NOMO-1 (cell line): ENCODE data around the gene TP53BP1.

Experiments used
- DNase-seq, 2 experiments: peaks; one replicate each; lab custom pipeline; 2025; ENCODE audit not compliant: unreplicated experiment in 2 of 2; lab: John Stamatoyannopoulos, UW

The TP53BP1 gene

DNA sequence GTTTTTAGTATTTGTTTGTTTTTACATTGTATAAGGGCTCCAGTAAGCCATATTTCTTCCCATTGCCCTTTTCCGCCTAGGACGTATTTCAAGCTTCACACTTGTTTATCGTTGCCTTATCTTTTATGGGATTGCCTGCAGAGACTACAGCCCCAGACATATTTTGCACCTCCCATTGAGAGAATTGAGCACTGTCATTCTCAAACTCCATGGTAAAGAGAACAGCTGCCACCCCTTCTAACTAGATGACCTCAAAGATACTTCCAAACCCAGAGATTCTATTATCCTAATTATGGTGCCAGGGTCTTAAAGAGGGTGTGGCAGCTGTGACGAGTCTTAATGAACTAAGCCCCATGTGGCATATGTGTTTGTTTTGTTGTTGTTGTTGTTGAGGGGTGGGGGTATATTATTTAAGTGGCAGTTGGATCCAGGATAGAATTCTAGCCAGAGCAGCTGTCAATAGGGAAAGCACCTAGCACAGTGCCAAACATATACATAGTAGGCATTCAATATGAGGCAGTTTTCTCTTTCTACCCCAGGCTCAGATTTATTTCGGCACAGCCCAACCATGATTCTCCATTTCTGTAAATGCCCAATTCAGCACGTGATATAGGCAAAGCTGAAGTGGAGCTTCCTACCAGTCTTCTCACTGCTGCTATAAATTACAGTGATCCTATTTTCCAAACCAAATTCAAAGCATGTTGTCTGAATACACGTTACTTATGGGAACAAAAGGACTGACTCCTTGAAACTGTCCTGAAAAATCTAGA lies 932 bp upstream of the TP53BP1 start:
- DNase-seq, result no peak

DNA sequence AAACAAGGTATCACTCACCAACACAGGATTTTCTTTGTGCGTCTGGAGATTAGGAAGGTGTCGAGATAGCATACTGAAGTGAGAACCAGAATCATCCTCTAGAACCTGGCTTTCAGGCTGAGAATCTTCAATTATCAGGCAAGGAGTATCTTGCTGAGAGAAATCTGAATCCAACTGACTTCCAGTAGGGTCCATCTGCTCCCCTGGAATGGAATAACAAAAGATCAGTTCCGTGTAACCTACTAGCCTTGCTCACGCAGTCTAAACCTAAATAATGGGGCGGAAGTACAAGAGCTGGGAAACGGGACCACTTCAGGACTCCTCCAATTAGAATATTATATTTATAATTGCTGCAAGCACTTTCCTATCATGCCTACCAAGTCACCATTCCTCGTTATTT lies 690 bp downstream of the TP53BP1 start:
- DNase-seq, result no peak

DNA sequence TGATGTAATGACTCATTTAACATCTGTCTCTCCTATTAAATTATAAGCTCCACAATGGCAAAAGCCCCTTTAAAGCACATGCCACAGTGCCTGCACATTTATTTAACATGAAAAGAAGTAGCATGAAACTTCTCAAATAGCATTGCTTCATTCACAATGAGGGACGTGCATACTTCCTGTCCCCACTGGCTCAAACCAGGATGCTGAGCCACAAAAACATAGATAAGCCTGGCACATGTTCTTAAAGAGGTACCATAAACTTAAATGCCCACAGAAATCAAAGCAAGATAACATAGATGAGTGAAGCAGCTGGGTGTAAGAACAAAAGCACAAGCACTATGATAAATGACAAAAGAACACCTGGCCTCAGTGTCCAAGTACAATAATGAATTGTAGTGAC lies 3.8 kb downstream of the TP53BP1 start:
- no peak for DNase-seq

DNA sequence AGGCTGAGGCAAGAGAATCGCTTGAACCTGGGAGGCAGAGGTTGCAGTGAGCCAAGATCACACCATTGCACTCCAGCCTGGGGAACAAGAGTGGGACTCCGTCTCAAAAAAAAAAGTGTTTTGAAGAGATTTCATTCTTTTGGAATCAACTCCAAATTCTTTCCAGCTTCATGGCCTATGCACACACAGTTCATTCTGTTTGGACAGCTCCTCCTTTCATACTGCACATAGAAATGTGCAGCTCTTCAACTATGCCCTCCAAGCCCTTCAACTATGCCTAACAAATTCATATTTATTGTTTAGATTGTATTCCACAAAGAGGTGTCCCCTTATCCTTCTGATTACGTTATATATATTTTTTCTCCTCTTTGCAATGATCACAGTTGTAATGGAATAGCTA lies 4.2 kb downstream of the TP53BP1 start:
- DNase-seq, result no peak

DNA sequence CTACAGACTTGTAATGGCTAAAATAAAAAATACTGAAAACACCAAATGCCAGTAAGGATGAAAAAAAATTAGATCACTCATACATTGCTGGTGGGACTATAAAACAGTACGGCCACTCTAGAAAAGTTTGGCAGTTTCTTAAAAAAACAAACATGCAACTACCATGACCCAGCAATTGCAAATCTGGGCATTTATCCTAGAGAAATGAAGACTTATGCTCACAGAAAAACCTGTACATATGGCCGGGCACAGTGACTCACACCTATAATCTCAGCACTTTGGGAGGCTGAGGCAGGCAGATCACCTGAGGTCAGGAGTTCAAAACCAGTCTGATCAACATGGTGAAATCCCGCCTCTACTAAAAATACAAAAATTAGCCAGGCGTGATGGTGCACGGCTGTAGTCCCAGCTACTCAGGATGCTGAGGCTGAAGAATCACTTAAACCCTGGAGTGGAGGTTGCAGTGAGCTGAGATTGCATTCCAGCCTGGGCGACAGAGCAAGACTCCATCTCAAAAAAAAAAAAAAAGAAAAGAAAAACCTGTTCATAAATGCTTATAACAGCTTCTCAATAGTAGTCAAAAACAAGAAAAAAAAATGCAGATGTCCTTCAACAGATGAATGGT lies 5.6 kb downstream of the TP53BP1 start:
- DNase-seq, result no peak

DNA sequence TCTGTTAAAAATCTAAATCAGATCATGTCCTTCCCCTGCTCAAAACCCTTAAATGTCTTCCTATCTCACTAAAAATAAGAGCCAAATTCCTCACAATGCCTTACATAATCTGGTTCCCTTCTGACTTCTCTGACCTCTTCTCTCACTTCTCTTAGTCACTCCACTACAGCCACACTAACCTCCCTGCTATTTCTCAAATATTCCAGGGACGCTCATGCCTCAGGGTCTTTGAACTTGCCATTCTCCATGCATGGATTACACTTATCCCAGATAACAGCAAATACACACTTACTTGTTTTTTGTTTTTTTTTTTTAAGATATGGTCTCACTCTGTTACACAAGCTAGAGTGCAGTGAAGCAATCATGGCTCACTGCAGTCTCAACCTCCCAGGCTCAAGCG lies 8.5 kb downstream of the TP53BP1 start:
- no peak for DNase-seq

DNA sequence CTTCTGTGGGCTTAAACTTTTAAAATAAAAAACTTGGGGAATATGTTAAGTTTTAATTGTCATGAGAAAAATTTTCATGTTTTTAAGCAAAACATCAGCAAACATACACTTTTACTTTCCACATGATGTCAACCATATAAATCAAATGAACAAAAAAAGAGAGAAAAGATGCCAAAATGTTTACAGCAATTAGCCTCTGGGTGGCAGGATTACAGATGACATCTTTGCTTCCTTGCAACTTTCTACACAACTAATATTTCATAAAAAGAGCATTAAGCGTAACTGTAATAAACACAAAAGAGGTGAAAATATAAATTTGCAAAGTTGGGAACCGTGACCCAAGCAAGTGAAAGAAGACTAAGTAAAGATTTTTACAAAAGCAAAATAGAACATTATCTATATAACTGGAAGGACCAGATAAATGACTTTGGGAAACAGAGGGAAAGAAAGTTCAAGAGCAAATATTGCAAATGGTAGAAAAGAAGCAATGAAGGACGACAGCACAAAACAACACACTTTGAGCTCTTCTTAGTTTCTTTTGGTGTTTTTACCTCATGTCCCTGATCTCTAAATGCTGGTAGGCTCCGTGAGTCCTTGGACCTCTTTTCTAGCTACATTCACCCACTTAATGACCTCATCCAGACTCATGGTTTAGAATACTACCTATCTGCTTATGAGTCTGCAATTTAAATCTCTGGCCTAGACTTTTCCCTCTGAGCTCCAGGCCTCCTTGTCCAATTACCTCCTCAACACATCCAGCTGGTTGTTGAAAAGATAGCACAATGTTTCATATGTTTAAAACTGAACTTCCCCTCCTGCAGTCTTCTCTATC lies 9.4 kb downstream of the TP53BP1 start:
- DNase-seq, result no peak

DNA sequence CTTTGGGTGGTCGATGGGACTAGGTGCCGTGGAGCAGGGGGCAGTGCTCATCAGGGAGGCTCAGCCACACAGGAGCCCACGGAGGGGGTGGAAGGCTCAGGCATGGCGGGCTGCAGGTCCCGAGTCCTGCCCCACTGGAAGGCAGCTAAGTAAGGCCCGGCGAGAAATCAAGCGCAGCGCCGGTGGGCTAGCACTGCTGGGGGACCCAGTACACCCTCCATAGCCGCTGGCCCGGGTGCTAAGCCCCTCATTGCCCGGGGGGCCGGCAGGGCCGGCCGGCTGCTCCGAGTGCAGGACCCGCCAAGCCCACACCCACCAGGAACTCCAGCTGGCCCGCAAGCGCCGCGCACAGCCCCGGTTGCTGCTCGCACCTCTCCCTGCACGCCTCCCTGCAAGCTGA lies 19.1 kb downstream of the TP53BP1 start:
- no peak for DNase-seq

DNA sequence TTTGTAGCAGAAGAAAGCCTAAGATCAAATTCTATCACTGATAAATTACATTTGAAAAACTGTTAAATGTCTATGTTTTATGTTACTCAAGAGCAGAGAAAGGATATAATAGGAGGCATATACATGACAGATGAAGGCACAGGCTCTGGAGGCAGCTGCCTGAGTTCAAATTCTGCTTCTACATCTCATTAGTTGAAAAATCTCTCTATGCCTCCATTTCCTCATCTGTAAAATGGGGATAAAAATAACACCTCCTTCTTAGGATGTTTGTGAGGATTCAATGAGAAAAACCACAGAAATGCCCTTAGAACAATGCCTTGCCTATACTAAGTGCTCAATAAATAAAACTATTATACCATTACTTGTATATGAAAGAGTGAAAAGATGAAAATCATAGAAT lies 21.0 kb downstream of the TP53BP1 start:
- no peak for DNase-seq

DNA sequence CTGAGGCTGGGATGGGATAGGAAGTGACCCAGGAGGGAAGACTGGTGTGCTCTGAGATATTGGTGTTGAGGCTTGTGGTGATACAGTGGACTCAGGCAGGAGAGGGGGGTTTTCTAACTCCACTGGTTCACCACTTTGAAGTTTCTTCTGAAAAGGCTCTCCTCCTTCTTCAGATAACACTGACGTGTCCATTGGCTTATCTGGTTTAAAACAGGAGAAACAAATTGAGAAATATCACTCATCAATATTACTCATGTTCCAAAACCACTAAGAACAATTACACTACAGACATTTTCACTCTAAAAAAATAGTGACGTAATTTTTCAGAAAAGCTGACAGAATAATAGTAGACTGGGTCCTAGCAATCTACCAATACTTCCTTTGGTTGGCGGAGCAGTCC lies 23.1 kb downstream of the TP53BP1 start:
- peak in 1 of 2 experiments; percentile 16 for DNase-seq

DNA sequence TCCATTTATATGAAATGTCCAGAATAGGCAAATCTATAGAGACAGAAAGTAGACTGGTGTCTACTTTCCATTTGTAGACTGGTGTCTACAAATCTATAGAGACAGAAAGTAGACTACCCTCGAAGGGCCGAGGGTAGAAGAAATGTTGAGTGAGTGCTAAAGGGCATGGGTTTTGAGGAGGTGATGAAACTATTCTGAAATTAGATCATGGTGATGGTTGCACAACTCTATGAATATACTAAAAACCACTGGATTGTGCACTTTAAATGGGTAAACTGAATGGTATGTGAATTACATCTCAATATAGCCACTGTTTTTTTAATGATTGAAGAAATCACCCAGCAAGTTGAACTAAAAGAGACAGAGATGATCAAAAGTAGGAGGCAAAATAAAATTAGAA lies 27.9 kb downstream of the TP53BP1 start:
- peak; percentile 18 to 86 for DNase-seq

DNA sequence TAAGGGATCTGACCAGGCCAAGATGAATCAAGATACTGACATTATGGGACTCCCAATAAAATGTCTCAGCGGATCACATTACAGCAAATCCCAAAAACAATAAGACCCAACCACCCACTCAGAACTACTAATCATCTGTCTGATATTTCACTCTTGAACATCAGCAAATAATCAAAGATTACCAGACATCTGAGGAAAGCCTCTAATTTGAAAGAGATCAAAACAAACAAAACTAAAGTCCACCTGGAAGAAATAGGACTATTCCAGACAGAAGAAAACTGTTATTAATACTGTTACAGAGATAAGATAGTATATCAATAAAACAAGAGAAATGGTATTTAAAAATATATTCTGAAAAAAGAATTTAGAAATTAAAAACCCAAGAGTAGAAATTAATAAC lies 29.0 kb downstream of the TP53BP1 start:
- no peak for DNase-seq

DNA sequence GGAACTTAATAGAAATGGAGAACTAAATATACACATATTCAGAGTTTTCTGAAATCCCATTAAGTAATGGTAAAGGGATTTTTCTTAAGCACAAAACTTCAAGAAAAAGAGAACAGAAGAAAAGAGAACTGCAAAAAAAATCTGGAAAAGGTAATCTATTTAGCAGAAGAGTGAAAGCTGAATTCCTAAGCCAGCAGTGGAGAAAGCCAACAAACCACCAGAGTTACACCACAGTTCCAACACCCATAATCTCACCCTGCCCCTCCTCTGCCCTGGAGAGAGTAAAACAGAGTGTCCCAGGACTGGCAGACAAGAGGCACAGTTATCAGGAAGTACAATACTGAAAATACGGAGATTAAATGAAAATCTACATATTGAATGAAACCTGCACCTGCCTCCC lies 29.4 kb downstream of the TP53BP1 start:
- DNase-seq, result peak in 1 of 2 experiments; percentile 17

DNA sequence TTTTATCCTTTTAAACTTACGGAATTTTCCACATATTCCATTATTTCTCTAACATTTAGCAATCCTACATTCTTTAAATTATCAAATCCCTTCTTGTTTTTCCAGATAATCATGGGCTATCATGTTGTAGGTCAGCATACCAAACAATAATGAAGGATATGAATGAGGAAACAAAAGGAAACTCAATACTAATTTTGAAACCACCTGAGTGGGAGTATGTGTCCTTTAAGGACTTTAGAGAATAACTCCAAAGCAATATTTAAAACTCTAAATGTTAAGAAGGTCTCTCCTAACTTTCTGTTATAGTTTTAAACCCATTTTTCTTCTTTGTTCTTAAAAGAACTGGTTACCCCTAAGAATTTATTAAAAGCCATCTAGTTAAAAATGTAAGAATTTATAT lies 43.0 kb downstream of the TP53BP1 start:
- no peak for DNase-seq

DNA sequence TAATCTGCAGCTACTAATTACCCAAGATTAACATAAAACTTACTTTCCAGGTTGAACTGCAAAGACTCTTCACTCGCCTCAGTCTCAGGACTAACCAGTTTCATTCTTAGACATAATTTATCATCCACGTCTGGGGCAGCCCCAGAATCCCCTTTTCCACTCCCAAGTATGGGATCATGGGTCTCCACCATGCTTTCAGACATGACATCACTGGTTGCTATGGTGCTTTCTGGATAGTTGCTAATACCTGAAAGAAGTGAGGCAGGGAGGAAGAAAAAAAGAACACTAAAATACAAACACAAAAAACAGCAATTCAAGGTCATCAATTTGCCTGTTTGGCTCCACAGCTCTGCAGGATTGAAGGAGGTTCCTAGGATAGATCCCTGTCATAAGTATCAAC lies 46.6 kb downstream of the TP53BP1 start:
- no peak for DNase-seq

DNA sequence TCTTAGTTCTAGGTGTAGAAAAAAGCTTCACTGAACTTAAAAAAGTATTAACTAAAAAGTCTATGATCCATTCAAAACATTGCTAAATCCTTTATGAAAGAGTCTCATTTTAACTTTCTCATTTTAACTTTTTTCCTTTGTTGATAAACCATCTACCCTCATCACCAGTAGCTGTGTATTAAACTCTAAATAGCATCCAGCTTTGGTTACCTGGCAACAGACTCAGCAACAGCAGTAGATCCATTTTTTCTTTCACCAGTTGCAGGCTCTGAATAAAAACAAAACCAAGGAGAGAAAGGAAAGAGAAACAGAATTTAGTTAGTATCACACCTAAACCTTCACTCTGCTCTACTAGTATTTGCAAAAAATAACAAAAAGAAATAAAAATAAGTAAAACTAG lies 51.6 kb downstream of the TP53BP1 start:
- no peak for DNase-seq

DNA sequence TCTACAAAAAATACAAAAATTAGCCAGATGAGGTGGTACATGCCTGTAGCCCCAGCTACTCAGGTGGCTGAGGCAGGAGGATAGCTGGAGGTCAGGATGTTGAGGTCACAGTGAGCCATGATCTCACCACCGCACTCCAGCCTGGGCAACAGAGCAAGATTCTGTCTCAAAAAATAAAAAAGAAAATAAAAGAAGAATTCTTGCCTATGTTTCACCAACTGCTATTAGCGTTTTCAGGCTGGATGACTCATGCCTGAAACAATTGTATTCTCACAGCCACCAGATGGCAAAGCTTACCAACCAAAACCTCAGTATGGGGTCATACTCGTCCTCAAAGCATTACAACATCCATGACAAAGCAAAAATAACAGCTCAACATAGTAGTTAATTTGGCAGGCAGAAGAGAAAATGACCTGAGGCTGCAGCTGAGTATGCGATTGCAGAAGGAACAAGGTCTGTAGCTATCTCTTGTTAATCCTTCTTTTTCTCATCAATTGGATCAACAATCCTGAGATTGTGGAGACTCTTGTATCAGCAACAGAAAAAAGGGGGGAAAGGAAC lies 52.2 kb downstream of the TP53BP1 start:
- DNase-seq, result peak; percentile 93 to 97

DNA sequence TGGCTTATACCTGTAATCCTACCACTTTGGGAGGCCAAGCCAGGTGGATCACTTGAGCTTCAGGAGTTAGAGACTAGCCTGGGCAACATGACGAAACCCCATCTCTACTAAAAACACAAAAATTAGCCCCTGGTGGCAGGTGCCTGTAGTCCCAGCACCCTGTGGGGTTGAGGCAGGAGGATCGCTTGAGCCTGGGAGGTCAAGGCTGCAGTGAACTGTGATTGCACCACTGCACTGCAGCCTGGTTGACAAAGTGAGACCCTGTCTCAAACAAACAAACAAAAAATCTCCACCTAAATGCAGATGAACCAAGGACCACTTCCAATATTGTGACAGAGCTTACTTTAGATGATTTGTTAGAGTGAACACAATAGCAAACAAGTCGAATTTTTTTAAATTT lies 53.7 kb downstream of the TP53BP1 start:
- DNase-seq, result no peak

DNA sequence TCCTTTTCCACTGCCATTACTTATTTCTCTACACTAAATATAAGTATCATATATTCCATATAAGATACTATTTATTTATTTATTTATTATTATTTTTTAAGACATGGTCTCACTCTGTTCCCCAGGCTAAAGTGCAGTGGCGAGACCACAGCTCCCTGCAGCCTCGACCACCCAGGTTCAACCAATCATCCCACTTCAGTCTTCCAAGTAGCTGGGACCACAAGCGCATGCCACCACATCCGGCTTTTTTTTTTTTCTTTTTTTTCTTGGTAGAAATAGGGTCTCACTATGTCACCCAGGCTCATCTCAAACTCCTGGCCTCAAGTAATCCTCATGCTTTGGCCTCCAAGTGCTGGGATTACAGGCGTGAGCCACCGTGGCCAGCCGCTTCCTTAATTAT lies 56.6 kb downstream of the TP53BP1 start:
- no peak for DNase-seq

DNA sequence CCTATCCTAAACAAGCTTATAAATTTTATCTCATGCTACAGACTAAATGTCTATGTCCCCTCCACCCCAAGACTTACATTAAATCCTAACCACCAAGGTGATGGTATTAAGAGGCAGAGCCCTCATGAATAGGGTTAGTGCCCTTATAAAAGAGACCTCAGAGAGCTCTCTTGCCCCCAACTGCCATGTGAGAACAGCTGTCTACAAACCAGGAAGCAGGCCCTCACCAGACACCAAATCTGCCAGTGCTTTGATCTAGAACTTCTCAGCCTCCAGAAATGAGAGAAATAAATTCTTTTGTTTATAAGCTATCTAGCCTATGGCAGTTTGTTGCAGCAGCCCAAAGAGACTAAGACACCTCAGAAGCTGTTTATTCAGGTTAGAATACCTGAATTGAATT lies 58.5 kb downstream of the TP53BP1 start:
- DNase-seq, result no peak

DNA sequence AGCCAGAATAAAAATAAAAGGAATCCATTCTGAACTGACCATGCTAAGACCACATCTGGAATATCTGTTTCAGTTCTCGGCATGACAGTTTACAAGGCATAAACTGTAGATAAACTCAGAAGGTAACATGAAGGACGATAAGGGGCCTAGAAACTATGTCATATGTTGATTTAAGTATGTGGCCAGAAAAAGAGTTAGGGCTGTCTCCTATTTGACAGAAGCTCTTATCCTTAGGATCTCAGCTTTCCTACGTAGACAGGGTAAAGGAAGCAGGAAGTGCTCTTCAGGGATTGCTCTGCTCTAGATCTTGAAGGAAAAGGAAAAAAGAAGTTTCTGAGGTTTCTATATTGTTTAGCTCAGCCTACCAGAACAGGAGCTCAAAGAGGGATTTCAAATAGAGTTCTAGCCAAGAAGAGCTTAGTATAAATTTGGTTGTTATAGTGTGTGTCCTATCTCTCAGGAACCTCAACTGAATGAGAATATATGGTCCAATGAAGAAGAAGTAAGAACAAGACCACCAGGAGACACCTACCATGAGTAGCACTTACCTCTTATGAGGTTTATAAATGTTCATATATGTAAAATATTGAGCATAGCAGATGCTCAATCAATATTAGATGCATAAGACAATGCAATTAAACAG lies 59.2 kb downstream of the TP53BP1 start:
- DNase-seq, result no peak
